ENCODE data around the gene AFF1.

Gene AFF1

DNA sequence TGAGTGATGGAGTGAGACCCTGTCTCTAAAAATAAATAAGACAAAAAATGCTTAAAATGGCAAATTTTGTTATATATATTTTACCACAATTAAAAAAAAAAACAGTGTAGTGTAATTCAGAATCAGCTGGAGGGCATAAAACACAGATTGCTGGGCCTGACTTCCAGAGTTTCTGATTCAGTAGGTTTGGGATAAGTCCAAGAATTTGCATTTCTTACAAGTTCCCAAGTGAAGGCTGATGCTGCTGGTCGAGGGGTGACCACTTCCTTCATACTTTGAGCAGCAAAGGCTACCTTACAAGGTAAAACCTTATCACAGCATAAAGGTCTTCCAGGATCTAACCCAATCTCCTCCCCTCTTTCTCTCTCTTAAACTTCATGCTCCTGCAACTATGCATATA, 244.9 kb downstream of the AFF1 start:
- no peak for DNase-seq

DNA sequence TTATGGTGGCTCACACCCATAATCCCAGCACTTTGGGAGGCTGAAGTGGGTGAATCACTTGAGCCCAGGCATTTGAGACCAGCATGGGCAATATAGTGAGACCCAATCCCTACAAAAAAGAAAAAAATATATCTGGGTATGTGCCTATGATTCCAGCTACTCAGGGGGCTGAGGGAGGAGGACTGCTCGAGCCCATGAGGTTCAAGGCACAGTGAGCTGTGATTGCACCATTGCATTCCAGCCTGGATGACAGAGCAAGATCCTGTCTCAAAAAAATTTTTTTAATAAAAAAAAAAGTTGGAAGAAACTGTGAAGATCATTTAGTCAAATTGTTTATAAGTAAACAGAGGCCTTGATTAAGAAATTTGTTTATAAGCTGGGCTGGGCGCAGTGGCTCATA, 246.0 kb downstream of the AFF1 start:
- no peak for DNase-seq

DNA sequence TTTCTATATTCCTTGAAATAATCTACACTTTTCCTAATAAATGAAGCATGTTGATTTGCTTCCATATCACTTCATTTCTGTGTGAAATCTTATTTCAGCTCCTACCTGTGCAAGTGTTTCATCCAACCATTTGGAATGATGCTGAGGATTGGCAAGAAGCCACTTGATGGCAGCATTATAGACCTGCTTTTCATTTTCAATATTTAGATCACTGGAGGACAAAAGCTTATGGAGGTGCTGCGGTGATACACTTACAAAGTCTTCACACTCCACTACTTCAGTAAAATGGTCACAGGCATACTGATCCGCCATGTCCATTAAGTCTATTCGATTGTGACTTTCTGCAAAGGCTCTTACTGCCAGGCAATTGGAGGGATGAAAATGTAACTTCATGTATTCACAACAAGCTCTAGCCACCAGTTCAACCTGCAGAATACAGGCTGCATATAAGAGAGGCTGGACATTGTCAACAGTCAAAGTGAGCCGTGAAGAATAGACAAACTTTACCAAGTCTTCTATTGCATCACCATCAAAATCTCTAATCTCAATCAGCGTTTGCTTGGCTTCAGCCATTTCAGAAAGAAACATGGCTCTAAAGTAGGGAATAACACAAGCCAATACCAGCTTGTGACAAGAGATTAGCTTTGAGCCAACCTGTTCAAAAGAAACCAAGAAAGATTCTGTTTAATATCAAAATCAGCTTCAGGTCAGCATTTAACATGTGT, 250.5 kb downstream of the AFF1 start:
- DNase-seq, result no peak

DNA sequence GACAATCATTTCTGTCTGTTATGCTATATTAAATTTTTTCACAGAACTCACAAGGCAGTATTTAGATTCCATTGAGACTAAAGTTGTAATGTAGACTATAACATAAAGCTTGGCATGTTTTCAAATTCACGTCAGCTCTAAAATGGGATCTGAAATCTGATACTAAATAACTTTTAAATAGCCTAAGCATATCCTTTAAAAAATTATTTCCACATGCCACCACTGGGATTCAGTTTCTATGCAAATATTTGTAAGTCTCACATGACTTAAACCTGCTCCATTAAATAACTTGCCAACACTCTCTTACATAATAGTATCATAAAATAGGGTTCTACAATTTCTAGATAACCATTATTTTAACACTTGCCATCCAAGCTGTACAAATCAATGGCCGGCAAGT, 253.2 kb downstream of the AFF1 start:
- DNase-seq, result no peak

DNA sequence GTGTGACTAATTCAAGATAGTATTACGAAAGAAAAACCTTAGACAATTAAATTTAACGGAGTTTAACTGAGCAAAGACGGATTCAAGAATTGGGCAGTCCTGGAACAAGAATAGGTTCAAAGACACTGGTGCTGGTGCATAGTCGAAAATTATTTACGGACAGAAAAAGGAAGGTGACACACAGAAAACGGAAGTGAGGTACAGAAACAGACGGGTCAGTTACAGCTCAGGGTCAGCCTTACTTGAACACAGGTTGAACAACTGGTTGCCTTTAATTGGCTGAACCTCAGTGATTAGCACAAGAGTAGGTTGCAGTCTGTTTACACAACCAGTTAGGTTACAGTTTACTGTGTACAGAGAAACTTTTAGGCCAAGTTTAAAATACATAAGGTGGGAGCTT, 254.1 kb downstream of the AFF1 start:
- no peak for DNase-seq

Measured in suppressor macrophage treated with lipopolysaccharide for 4 hours (primary cell).